Motor neuron (in vitro differentiated cells): Measurements from ENCODE around the gene NFATC2. TPM values are rescaled to one million over a fixed set of nuclear protein-coding genes. Genes with fewer than 3 reads are reported as not detected.

Experiments used
- ATAC-seq, 8 experiments: fragments of 200-7000 bp; cut with Tn5 transposase; replicated peaks in 6 of 8; 2 replicates each; pipeline ENCODE4 v1.8.0; 2021; ENCODE audit warnings: mild to moderate bottlenecking in 8 of 8, moderate library complexity in 8 of 8
- H3K27ac ChIP-seq, 2 donors: fragments of 250-450 bp; sonication (Bioruptor Pico); 2 replicates each; pipeline ENCODE4 v1.9.0; 2021; ENCODE audit warnings: antibody characterized with exemption in 2 of 2, mild to moderate bottlenecking in 2 of 2, moderate library complexity in 1 of 2
- H3K4me1 ChIP-seq, 2 donors: fragments of 250-450 bp; sonication (Bioruptor Pico); replicated peaks in 1 of 2; 2 replicates each; pipeline ENCODE4 v1.6.1; 2021; ENCODE audit warnings: antibody characterized with exemption in 2 of 2, mild to moderate bottlenecking in 2 of 2, moderate library complexity in 1 of 2
- H3K4me3 ChIP-seq, 5 donors: fragments of 250-450 bp; sonication (Bioruptor Pico); 2 replicates each; pipeline ENCODE4 v1.9.0; 2021; ENCODE audit warnings: antibody characterized with exemption in 5 of 5, mild to moderate bottlenecking in 5 of 5, moderate library complexity in 4 of 5
- WGBS, 10 experiments: fragments of 450-650 bp; shearing (Covaris generic); methylation state at CpG; one replicate each; pipeline ENCODE4 v1.0.0; 2022; 5-methylcytosine and 5-hydroxymethylcytosine counted together
- in situ Hi-C, 9 experiments: fragments of 400-800 bp; cut with MboI; loops; one replicate each; pipeline ENCODE4 v1.15.0; 2021; ENCODE audit warnings: low sequenced_read_pairs in 9 of 9, low pct_unique_long_range_greater_than_20kb in 2 of 9; ENCODE audit not compliant: unreplicated experiment in 9 of 9
- total RNA-seq, 8 experiments: library from RNA; unstranded; fragments of 300-600 nt; gene quantifications; 2 replicates each; pipeline versions ENCODE4 v1.2.3 to v1.2.4, GENCODE V29; 2022

Gene NFATC2
- total RNA-seq, 8 experiments from 2014 or later: 0.11 to 9.7 (median 0.56) TPM

GRCh38 chr20:51359947-51360346, 182.6 kb downstream of the NFATC2 start:
- no peak for ATAC-seq
- in situ Hi-C loops: loop anchor here in 6 of 9 experiments (25.0 kb wide), 2 partner anchors 227 to 727 kb away; no protein-coding TSS in a partner anchor

DNA sequence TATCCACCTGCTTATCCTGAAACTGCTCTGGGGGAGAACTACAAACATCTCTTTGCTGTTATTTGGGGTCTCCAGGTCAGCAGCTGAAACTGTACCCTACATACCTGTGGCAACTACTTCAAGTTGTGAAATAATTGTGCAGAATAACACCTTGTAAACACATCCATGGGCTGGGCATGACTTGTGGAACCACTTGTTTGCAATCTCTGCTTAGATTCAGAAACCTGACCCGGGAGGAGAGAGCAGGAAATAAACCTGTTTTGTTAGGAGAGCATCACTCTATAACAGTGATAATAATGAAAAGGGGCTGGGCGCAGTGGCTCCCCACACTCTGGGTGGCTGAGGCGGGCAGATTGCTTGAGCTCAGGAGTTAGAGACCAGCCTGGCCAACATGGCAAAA, 183.1 kb downstream of the NFATC2 start:
- WGBS, 10 experiments: 50 to 67% (median 51%) methylated on average over 1 to 3 of the region's 3 CpGs; no CpG with 5 or more reads in 7 of the 10 experiments
- Histone ChIP-seq H3K4me1 (peaks cover 5 to 8% of the 10 kb centered on the region in 2 donors), H3K4me3 (no peak overlapping the region), H3K27ac (no peak overlapping the region)
- in situ Hi-C loops: loop anchor here in 6 of 9 experiments (25.0 kb wide), 2 partner anchors 228 to 728 kb away; no protein-coding TSS in a partner anchor
- ATAC-seq: no peak

More at GRCh38 chr20:51359947-51360346, 182.6 kb downstream of the NFATC2 start:
- peaks cover 0 to 2% of the 10 kb centered on the region in 2 donors for H3K4me1 ChIP-seq
- H3K27ac ChIP-seq: no peak overlapping the region
- H3K4me3 ChIP-seq: no peak overlapping the region
- WGBS, 10 experiments: 57 to 60% methylated on average over 1 of the region's 1 CpG; no CpG with 5 or more reads in 8 of the 10 experiments

- Histone ChIP-seq H3K4me3 (no peak overlapping the region), H3K27ac (no peak overlapping the region), H3K4me1 (peaks cover 10 to 11% of the 10 kb centered on the region in 2 donors)
- in situ Hi-C loops: loop anchor here in 6 of 9 experiments (25.0 kb wide), 2 partner anchors 229 to 729 kb away; no protein-coding TSS in a partner anchor
- 67 to 100% (median 93%) methylated on average over 1 to 3 of the region's 3 CpGs; no CpG with 5 or more reads in 3 of the 10 experiments for WGBS, 10 experiments
- ATAC-seq: no peak
These were observed 184.3 kb downstream of the NFATC2 start for GRCh38 chr20:51358032-51358724.

DNA sequence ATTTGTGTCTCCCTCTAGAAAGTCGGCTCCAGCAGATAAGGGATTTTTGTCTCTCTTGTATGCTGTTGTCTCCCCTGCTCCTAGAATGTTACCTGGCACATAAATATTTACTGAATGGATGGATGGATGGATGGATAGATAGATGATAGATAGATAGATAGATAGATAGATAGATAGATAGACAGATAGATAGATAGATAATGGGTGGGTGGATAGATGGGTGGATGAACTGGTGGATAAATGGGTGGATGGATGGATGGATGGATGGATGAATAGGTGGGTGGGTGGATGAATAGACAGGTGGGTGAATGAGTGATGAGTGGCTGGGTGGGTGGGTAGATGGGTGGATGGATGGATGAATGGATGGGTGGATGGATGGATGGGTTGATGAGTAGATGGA, 185.0 kb downstream of the NFATC2 start:
- 56 to 100% (median 100%) methylated on average over 1 of the region's 1 CpG; no CpG with 5 or more reads in 4 of the 10 experiments for WGBS, 10 experiments
- Histone ChIP-seq H3K4me1 (peaks cover 10 to 11% of the 10 kb centered on the region in 2 donors), H3K4me3 (no peak overlapping the region), H3K27ac (no peak overlapping the region)
- in situ Hi-C loops: loop anchor here in 6 of 9 experiments (25.0 kb wide), 2 partner anchors 230 to 730 kb away; no protein-coding TSS in a partner anchor
- ATAC-seq: no peak

DNA sequence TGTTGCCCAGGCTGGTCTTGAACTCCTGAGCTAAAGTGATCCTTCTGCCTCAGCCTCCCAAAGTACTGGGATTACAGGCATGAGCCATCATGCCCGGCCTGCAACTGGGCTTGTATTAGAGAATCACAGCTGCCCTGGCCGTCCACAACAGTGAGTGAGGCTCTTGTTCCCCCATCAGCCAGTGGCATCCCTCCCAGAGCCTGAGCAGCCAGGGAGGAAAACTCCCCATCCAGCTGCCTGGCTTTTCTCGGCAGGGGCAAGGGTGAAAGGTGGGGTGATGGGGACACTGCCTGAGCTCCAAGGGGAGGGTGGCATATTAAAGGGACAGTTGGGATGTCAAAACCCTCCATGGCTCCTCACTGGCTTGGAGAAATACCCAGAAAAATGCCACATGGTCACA, 185.6 kb downstream of the NFATC2 start:
- no peak for ATAC-seq
- 29 to 100% (median 72%) methylated on average over 1 of the region's 3 CpGs; no CpG with 5 or more reads in 6 of the 10 experiments for WGBS, 10 experiments
- in situ Hi-C loops: loop anchor here in 6 of 9 experiments (25.0 kb wide), 2 partner anchors 230 to 730 kb away; no protein-coding TSS in a partner anchor
- no peak overlapping the region for H3K27ac ChIP-seq
- H3K4me3 ChIP-seq: no peak overlapping the region
- peaks cover 10 to 11% of the 10 kb centered on the region in 2 donors for H3K4me1 ChIP-seq

GRCh38 chr20:51354769-51355319, 187.7 kb downstream of the NFATC2 start:
- no peak overlapping the region for H3K4me3 ChIP-seq
- in situ Hi-C loops: loop anchor here in 6 of 9 experiments (25.0 kb wide), 2 partner anchors 232 to 732 kb away; no protein-coding TSS in a partner anchor
- peak overlapping the region in 1 of 2 donors; percentile 54 for H3K27ac ChIP-seq
- H3K4me1 ChIP-seq: peaks cover 10 to 11% of the 10 kb centered on the region in 2 donors
- peak in 5 of 8 experiments; percentile 87 to 91 (median 89) for ATAC-seq
- WGBS, 10 experiments: 0 to 100% (median 65%) methylated on average over 1 to 3 of the region's 7 CpGs; no CpG with 5 or more reads in 1 of the 10 experiments

DNA sequence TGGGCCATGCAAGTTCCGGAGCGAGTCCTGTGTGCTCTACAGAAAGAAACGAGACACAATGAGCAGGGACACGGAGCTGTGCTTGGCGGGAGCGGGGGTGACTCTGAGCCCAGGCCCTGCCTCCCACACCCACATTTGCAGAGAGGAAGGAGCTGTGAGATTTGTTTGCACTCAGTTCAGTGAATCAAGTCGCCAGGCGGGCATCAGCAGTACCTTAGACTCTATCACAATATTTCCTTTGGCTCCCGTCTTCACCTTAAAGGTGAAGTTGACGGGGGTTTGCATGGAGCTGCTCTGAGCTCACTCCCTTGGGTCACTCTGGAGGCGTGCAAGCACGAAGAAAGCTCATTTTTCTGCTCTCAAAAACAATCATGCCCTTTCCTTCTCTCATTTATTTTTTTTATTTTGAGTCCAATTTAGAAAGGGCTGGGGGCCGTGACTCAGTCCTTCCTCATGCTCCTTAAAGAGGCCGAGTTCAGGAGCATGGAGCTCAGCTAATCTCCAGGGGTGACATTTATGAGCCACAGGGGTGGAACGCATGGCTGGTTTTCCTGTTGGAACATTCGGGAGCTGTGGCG, 188.2 kb downstream of the NFATC2 start:
- peak in 5 of 8 experiments; percentile 27 to 59 (median 52) for ATAC-seq
- 55 to 100% (median 83%) methylated on average over 2 to 15 of the region's 17 CpGs; no CpG with 5 or more reads in 3 of the 10 experiments for WGBS, 10 experiments
- Histone ChIP-seq H3K27ac (peak overlapping the region in 1 of 2 donors; percentile 54), H3K4me1 (peaks cover 10 to 11% of the 10 kb centered on the region in 2 donors), H3K4me3 (no peak overlapping the region)
- in situ Hi-C loops: loop anchor here in 6 of 9 experiments (25.0 kb wide), 2 partner anchors 233 to 733 kb away; no protein-coding TSS in a partner anchor

DNA sequence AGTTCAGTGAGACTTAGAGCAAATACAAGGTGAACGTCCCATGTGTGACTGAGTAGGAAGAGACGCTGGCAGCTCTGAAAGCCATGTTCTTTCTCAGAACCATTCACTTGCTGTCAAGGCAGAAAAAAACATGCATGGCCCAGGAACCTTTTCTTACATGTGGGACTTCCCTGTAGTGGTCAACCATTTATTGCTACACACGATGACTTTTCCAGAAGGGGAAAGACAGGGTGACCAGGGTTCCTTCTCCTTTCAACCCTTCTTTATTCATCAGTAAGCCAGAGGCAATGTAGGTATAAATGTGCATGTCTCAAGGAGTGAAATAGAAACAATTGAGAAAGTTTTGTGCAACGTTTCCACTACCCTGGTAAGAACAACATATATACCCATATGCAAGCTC, 189.0 kb downstream of the NFATC2 start:
- in situ Hi-C loops: loop anchor here in 6 of 9 experiments (25.0 kb wide), 2 partner anchors 234 to 734 kb away; no protein-coding TSS in a partner anchor
- H3K4me3 ChIP-seq: no peak overlapping the region
- 50 to 93% (median 81%) methylated on average over 1 to 4 of the region's 4 CpGs; no CpG with 5 or more reads in 2 of the 10 experiments for WGBS, 10 experiments
- H3K27ac ChIP-seq: no peak overlapping the region
- ATAC-seq: no peak
- H3K4me1 ChIP-seq: peaks cover 10 to 11% of the 10 kb centered on the region in 2 donors

- no peak overlapping the region for H3K4me3 ChIP-seq
- in situ Hi-C loops: loop anchor here in 6 of 9 experiments (25.0 kb wide), 2 partner anchors 235 to 735 kb away; no protein-coding TSS in a partner anchor
- ATAC-seq: no peak
- H3K27ac ChIP-seq: no peak overlapping the region
- WGBS, 10 experiments: 75 to 100% (median 91%) methylated on average over 2 to 10 of the region's 11 CpGs
- peaks cover 10 to 11% of the 10 kb centered on the region in 2 donors for H3K4me1 ChIP-seq
These were observed 189.7 kb downstream of the NFATC2 start for GRCh38 chr20:51352791-51353190.

DNA sequence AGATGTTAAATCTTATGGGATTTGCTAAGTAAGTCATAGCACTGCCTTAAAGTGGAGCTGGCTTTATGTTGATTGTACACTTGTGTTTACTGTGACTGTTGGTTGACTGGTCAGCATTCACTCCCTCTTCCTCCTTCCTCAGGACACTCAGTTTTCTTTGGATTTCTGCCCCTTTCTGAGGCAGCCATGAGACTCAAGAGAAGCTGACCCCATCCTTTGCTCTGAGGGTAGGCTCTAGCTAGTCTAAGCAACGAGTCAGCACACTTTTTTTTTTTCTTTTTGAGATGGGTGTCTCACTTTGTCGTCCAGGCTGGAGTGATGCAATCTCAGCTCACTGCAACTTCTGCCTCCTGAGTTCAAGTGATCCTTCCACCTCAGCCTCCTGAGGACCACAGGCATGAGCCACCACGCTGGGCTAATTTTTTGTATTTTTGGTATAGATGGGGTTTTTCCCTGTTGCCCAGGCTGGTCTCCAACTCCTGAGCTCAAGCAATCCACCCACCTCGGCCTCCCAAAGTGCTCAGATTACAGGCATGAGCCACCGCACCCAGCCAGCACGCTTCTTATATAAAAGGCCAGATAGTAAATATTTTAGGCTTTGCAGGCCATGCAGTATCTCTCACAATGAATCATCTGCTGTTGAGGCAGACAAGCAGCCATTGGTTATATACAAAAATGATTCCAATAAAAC, 191.4 kb downstream of the NFATC2 start:
- no peak overlapping the region for H3K27ac ChIP-seq
- WGBS, 10 experiments: 0 to 100% (median 35%) methylated on average over 1 to 5 of the region's 6 CpGs
- peaks cover 10 to 11% of the 10 kb centered on the region in 2 donors for H3K4me1 ChIP-seq
- H3K4me3 ChIP-seq: no peak overlapping the region
- in situ Hi-C loops: loop anchor here in 6 of 9 experiments (25.0 kb wide), 2 partner anchors 236 to 736 kb away; no protein-coding TSS in a partner anchor
- ATAC-seq: peak in 6 of 8 experiments; percentile 15 to 82 (median 36)

DNA sequence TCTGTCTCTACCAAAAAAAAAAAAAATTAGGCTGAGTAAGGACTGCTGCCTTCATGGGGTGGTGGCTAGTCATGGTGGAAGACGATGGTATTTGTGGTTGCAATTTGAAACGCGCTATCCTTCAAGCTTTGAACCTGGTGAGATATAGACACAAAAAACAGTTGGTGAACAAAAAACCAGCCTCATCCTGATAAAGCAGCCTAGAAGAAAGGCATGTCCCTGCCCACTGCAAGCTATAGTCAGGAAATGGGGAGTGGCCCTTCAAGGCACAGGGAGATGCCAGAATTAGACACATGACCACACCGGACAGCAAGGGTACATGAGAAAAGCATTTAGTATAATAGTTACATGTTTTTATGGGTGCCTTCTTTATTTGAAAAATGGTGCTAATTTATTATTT, 193.6 kb downstream of the NFATC2 start:
- no peak overlapping the region for H3K27ac ChIP-seq
- peaks cover 0 to under 1% of the 10 kb centered on the region in 2 donors for H3K4me1 ChIP-seq
- H3K4me3 ChIP-seq: no peak overlapping the region
- in situ Hi-C loops: no loop called here
- WGBS, 10 experiments: 76 to 95% (median 85%) methylated on average over 1 to 4 of the region's 4 CpGs; no CpG with 5 or more reads in 2 of the 10 experiments
- no peak for ATAC-seq

DNA sequence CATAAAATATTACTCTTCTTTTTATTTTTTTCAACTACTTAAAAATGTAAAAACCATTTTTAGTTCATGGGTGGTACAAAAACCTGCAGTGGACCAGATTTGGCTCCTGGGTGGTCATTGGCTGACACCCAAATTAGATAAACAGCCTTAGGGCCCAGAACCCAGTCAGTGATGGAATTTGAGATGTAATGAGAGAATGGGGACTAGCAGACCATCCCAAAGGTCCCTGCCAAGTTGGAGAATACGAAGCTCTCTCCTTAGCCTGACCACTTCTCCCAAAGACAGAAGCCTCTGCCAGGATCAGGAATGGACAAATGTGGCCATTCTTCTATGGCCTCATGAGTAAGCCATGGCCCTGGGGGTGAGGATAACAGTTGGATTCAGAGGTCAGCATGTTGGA, 194.7 kb downstream of the NFATC2 start:
- Histone ChIP-seq H3K27ac (no peak overlapping the region), H3K4me3 (no peak overlapping the region), H3K4me1 (no peaks in the 10 kb centered on the region)
- 67 to 100% (median 80%) methylated on average over 1 of the region's 1 CpG; no CpG with 5 or more reads in 5 of the 10 experiments for WGBS, 10 experiments
- in situ Hi-C loops: no loop called here
- ATAC-seq: no peak
